HCT116 (cell line): ENCODE data around the gene RAP1B. TPM values are rescaled to one million over a fixed set of nuclear protein-coding genes. Genes with fewer than 3 reads are reported as not detected.

Experiments used
- ATAC-seq: fragments of 200-7000 bp; cut with Tn5 transposase; 2 replicates; pipeline ENCODE4 v1.9.1; 2020; ENCODE audit warnings: mild to moderate bottlenecking, moderate library complexity
- BruUV-seq: library from RNA; stranded (reverse); fragments of 400-500 nt; replicated peaks from 2 replicates; lab custom pipeline; 2021; lab: Mats Ljungman, UMichigan
- CTCF ChIA-PET: fragments of 300-600 bp; sonication (Branson Sonifier 250); formaldehyde crosslinking; loops from one replicate; lab custom pipeline; 2021; ENCODE audit warnings: antibody characterized with exemption; lab: Charles Lee
- POLR2A ChIA-PET: fragments of 300-600, 350-600 bp; sonication (Branson Sonifier 250); formaldehyde crosslinking; loops from one replicate; lab custom pipeline; 2021; ENCODE audit warnings: antibody characterized with exemption; lab: Charles Lee
- RAD21 ChIA-PET, 2 experiments: fragments of 300-600 bp; sonication (Branson Sonifier 250); formaldehyde crosslinking; loops; one replicate each; lab custom pipeline; 2023; ENCODE audit warnings: low total read pairs in 2 of 2; ENCODE audit not compliant: uncharacterized antibody in 2 of 2, unreplicated experiment in 2 of 2, low non-redundant PET in 1 of 2; lab: Charles Lee
- DNase-seq: peaks from one replicate; pipeline ENCODE4 v3.0.0-alpha.2; 2010; ENCODE audit warnings: low read depth, low spot score
- H2AFZ ChIP-seq: fragments of 200-600 bp; shearing (Covaris generic), sonication (generic); 2 replicates; pipeline ENCODE4 v1.6.1; 2017; ENCODE audit warnings: low read depth, mixed run types, mixed read lengths, antibody characterized with exemption, low read length; ENCODE audit not compliant: poor library complexity, severe bottlenecking
- H3K27ac ChIP-seq: 2 replicates; pipeline ENCODE4 v1.5.1; 2012; ENCODE audit warnings: low read depth, low read length
- H3K27me3 ChIP-seq: fragments of 200-600 bp; sonication (generic); 2 replicates; pipeline ENCODE4 v1.6.1; 2016; ENCODE audit warnings: mixed run types, low read length, mixed read lengths; ENCODE audit not compliant: insufficient read depth
- H3K36me3 ChIP-seq, 2 experiments: fragments of 200-500 bp in 1 of 2; fragments of 200-600 bp in 1 of 2; sonication (Bioruptor generic) in 1 of 2; sonication (generic) in 1 of 2; 2 replicates each; pipeline versions ENCODE4 v1.5.1 to v1.6.1; 2014 to 2016; ENCODE audit warnings: low read length in 2 of 2, inconsistent platforms in 1 of 2, mixed read lengths in 1 of 2, mixed run types in 1 of 2; ENCODE audit not compliant: insufficient read depth in 2 of 2, control insufficient read depth in 1 of 2
- H3K4me1 ChIP-seq, 2 experiments: fragments of 200-600 bp in 1 of 2; sonication (generic) in 1 of 2; 2 replicates each; pipeline versions ENCODE4 v1.5.1 to v1.6.1; 2012 to 2017; ENCODE audit warnings: low read length in 2 of 2, inconsistent platforms in 1 of 2, mild to moderate bottlenecking in 1 of 2, mixed read lengths in 1 of 2, mixed run types in 1 of 2, moderate library complexity in 1 of 2; ENCODE audit not compliant: insufficient read depth in 2 of 2, control insufficient read depth in 1 of 2
- H3K4me2 ChIP-seq: fragments of 200-600 bp; sonication (generic); 2 replicates; pipeline ENCODE4 v1.6.1; 2017; ENCODE audit warnings: mixed run types, low read length, mixed read lengths
- H3K4me3 ChIP-seq, 2 experiments: fragments of 200-600 bp in 1 of 2; sonication (generic) in 1 of 2; replicated peaks in 1 of 2; 2 replicates each; pipeline ENCODE4 v1.5.1; 2011 to 2016; ENCODE audit warnings: low read length in 2 of 2, control low read depth in 1 of 2, low read depth in 1 of 2, mild to moderate bottlenecking in 1 of 2, mixed read lengths in 1 of 2, mixed run types in 1 of 2
- H3K79me2 ChIP-seq: fragments of 200-600 bp; sonication (generic); 2 replicates; pipeline ENCODE4 v1.6.1; 2017; ENCODE audit warnings: mild to moderate bottlenecking, mixed run types, low read length, moderate library complexity, mixed read lengths; ENCODE audit not compliant: insufficient read depth
- H3K9ac ChIP-seq: fragments of 200-600 bp; sonication (generic); 2 replicates; pipeline ENCODE4 v1.6.1; 2016; ENCODE audit warnings: low read length, mixed read lengths
- H3K9me2 ChIP-seq: fragments of 200-600 bp; sonication (generic), shearing (Covaris generic); 2 replicates; pipeline ENCODE4 v1.6.1; 2017; ENCODE audit warnings: mixed run types, mild to moderate bottlenecking, moderate library complexity; ENCODE audit not compliant: insufficient read depth
- H3K9me3 ChIP-seq, 2 experiments: fragments of 200-500 bp in 1 of 2; fragments of 200-600 bp in 1 of 2; sonication (Bioruptor generic) in 1 of 2; sonication (generic) in 1 of 2; 2 replicates each; pipeline ENCODE4 v1.6.1; 2014 to 2017; ENCODE audit warnings: low read length in 2 of 2, mixed read lengths in 2 of 2, inconsistent platforms in 1 of 2, low read depth in 1 of 2, mild to moderate bottlenecking in 1 of 2, mixed run types in 1 of 2, moderate library complexity in 1 of 2; ENCODE audit not compliant: control insufficient read depth in 1 of 2, insufficient read depth in 1 of 2
- H4K20me1 ChIP-seq: fragments of 200-600 bp; sonication (generic), shearing (Covaris generic); 2 replicates; pipeline ENCODE4 v1.6.1; 2017; ENCODE audit warnings: mixed run types, mild to moderate bottlenecking, moderate library complexity; ENCODE audit not compliant: insufficient read depth
- EGR1 ChIP-seq: IDR thresholded peaks from 2 replicates; pipeline ENCODE4 v1.6.1; 2012; ENCODE audit warnings: low read depth
- ELF1 ChIP-seq: IDR thresholded peaks from 2 replicates; pipeline ENCODE4 v1.6.1; 2012; ENCODE audit warnings: low read depth, borderline replicate concordance
- SIN3A ChIP-seq: IDR thresholded peaks from 2 replicates; pipeline ENCODE4 v1.6.1; 2012; ENCODE audit warnings: low read depth
- ZFX ChIP-seq: fragments of 450-650 bp; IDR thresholded peaks from 2 replicates; pipeline ENCODE4 v1.6.1; 2017
- intact Hi-C: fragments of 100-400 bp; cut with micrococcal nuclease; formaldehyde crosslinking; loops from 2 replicates; pipeline ENCODE4 v1.10.0; 2022
- total RNA-seq: library from RNA; stranded (reverse); gene quantifications from one replicate; pipeline ENCODE4 v1.2.1, GENCODE V29; 2021; ENCODE audit not compliant: unreplicated experiment
- TF ChIP-seq, protein P1 (sequence below): IDR thresholded peaks from 2 replicates; pipeline ENCODE4 v1.6.1; 2012
- TF ChIP-seq, protein P2 (sequence below), 3 experiments: fragments of 200-600 bp in 1 of 3; sonication (generic) in 1 of 3; IDR thresholded peaks in 2 of 3; conservative IDR thresholded peaks in 1 of 3; 2 replicates each; pipeline ENCODE4 v1.5.1; 2012 to 2017; ENCODE audit warnings: low read depth in 2 of 3, low read length in 2 of 3, antibody characterized with exemption in 1 of 3, borderline replicate concordance in 1 of 3, control low read depth in 1 of 3, mild to moderate bottlenecking in 1 of 3, mixed read lengths in 1 of 3, mixed run types in 1 of 3, moderate library complexity in 1 of 3; ENCODE audit not compliant: insufficient read depth in 1 of 3
- TF ChIP-seq, protein P3 (sequence below): IDR thresholded peaks from 2 replicates; pipeline ENCODE4 v1.6.1; 2012

RAP1B gene
- total RNA-seq, 1 experiment from 2014 or later, result 79.2 TPM

DNA sequence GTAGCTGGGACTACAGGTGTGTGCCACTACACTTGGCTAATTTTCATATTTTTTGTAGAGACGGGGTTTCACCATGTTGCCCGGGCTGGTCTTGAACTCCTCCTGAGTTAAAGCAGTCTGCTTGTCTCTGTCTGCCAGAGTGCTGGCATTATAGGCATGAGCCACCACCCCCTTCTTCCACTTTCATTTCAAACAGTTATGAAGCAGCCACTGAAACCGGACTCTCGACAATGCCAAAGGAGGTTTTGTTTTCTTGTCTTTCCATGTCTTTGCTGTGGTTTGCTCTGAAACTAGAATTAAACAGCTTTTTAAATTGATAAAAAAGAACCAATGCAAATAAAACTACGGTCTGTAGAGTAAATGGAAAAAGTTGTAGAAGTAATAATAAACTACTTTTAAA lies 30.4 kb downstream of the RAP1B start:
- ChIA-PET POLR2A (no interaction called here), RAD21 (no interaction called here), CTCF (no interaction called here)
- Histone ChIP-seq H3K9ac (no peak overlapping the region), H3K4me2 (no peak overlapping the region), H3K36me3 (no peaks in the 10 kb centered on the region), H3K27ac (no peak overlapping the region), H2AFZ (no peak overlapping the region), H3K4me1 (no peaks in the 10 kb centered on the region), H3K4me3 (no peak overlapping the region), H3K9me3 (no peaks in the 10 kb centered on the region), H3K9me2 (no peaks in the 10 kb centered on the region), H4K20me1 (peaks cover 6% of the 10 kb centered on the region; the same call in 1 of the 2 replicates), H3K27me3 (no peaks in the 10 kb centered on the region), H3K79me2 (peaks cover 93% of the 10 kb centered on the region)
- intact Hi-C loops, result no loop called here
- no peak for DNase-seq
- no TSS peak for BruUV-seq
- TF ChIP-seq, protein P1, sequence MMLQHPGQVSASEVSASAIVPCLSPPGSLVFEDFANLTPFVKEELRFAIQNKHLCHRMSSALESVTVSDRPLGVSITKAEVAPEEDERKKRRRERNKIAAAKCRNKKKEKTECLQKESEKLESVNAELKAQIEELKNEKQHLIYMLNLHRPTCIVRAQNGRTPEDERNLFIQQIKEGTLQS, result no peak
- TF ChIP-seq, protein P2, sequence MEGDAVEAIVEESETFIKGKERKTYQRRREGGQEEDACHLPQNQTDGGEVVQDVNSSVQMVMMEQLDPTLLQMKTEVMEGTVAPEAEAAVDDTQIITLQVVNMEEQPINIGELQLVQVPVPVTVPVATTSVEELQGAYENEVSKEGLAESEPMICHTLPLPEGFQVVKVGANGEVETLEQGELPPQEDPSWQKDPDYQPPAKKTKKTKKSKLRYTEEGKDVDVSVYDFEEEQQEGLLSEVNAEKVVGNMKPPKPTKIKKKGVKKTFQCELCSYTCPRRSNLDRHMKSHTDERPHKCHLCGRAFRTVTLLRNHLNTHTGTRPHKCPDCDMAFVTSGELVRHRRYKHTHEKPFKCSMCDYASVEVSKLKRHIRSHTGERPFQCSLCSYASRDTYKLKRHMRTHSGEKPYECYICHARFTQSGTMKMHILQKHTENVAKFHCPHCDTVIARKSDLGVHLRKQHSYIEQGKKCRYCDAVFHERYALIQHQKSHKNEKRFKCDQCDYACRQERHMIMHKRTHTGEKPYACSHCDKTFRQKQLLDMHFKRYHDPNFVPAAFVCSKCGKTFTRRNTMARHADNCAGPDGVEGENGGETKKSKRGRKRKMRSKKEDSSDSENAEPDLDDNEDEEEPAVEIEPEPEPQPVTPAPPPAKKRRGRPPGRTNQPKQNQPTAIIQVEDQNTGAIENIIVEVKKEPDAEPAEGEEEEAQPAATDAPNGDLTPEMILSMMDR (IDR thresholded peaks at IDR 0.05 in 2 of 3, conservative IDR thresholded peaks at IDR 0.05 in 1 of 3; ENCODE audit: borderline replicate concordance in 1 of 3, insufficient read depth in 1 of 3, low read depth in 2 of 3, low read length in 2 of 3), result no peak
- ATAC-seq, result no peak

DNA sequence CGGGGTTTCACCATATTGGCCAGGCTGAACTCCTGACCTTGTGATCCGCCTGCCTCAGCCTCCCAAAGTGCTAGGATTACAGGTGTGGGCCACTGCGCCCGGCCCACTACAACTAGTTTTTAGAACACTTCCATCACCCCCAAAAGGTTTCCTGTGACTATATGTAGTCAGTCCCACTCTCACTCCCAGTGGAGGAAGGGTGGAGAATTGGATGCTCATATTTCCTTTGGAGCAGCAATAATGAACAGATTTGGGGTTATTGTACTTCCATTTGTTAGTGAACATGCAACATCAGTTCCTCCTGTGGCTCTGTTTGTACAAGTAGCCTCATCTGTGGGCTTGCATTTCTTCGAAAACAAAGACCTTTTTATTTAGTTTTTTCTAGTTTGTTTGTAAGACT lies 35.8 kb downstream of the RAP1B start:
- no peak overlapping the region for H3K27ac ChIP-seq
- RAD21 ChIA-PET, result no interaction called here
- no peak overlapping the region for H3K4me3 ChIP-seq
- no peaks in the 10 kb centered on the region for H3K9me3 ChIP-seq
- H2AFZ ChIP-seq, result no peak overlapping the region
- H3K9me2 ChIP-seq, result no peaks in the 10 kb centered on the region
- POLR2A ChIA-PET, result no interaction called here
- CTCF ChIA-PET, result no interaction called here
- no TSS peak for BruUV-seq
- peaks cover 77% of the 10 kb centered on the region for H3K79me2 ChIP-seq
- H3K36me3 ChIP-seq, result peaks cover 0 to 2% of the 10 kb centered on the region in 2 experiments; a peak in 1 of 4 replicates
- TF ChIP-seq EGR1 (no peak), SIN3A (no peak), ELF1 (no peak), ZFX (no peak)
- TF ChIP-seq, protein P3, sequence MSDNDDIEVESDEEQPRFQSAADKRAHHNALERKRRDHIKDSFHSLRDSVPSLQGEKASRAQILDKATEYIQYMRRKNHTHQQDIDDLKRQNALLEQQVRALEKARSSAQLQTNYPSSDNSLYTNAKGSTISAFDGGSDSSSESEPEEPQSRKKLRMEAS, result no peak
- TF ChIP-seq, protein P1, result no peak
- TF ChIP-seq, all 23 proteins: peak for 0
- Histone ChIP-seq H3K4me1 (no peaks in the 10 kb centered on the region), H3K9ac (no peak overlapping the region), H3K4me2 (no peak overlapping the region), H3K27me3 (no peaks in the 10 kb centered on the region), H4K20me1 (no peaks in the 10 kb centered on the region)
- no peak for ATAC-seq
- DNase-seq, result no peak
- intact Hi-C loops, result no loop called here
